GM23338 (cell line): ENCODE results near the gene ITGA7.

Experiments used
- CTCF ChIP-seq, 2 experiments: fragments of 200-600 bp in 1 of 2; sonication (generic) in 1 of 2; conservative IDR thresholded peaks; 2 replicates each; pipeline versions ENCODE4 v1.5.1 to v1.6.1; 2016 to 2017; ENCODE audit warnings: antibody characterized with exemption in 2 of 2, low read depth in 2 of 2, mild to moderate bottlenecking in 2 of 2, moderate library complexity in 1 of 2
- POLR2AphosphoS5 ChIP-seq: IDR thresholded peaks from 2 replicates; pipeline ENCODE4 v1.6.1; 2016; ENCODE audit warnings: antibody characterized with exemption, low read depth
- REST ChIP-seq: IDR thresholded peaks from one replicate; pipeline ENCODE4 v1.6.1; 2018; ENCODE audit warnings: antibody characterized with exemption; ENCODE audit not compliant: unreplicated experiment

- TF ChIP-seq CTCF (conservative IDR thresholded peaks at IDR 0.05; ENCODE audit: low read depth in 2 of 2) (no peak), POLR2AphosphoS5 (no peak), REST (no peak)
These were observed 39.2 kb upstream of the ITGA7 start for GRCh38 chr12:55746913-55747231.
